ENCODE results near the gene IL2RG.

DNA sequence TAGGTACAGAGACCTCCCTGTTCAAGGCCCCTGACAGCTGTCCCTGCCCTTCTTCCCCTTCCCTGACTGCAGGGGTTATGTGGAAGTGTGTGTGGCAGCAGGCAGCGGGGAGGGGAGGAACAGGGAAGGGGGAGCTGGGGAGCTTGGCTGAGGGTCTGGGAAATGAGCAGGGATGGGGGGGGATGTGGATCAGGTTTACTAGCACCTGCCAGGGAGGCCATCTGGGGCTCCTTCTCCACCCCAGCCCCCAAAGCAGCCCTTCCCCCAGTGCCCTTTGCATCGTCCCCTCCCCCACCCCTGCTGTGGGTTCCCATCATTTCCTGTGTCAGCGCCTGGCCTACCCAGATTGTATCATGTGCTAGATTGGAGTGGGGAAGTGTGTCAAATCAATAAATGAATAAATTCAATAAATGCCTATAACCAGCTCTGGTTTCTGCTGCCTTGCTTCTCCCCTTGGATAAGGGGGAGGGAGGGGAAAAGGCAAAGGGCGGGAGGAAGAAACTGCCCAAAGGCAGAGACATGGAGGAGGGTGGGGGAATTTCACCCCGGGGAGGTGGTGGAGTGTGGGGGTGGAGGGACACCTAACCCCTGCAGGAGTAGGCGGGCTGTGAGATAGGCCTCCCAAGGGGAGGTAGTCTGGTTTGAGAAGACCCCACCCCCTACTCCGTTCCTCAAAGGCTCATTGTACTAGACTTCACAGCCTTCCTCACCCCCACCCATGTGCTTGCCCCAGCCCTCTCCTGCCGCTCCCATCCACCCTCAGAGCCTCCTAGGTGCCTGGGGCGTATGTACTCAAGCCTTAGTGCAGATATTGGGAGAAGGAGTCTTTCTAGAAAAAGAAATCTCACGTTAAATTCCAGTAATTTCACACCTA is 8.0 kb downstream of the IL2RG start:
- TF ChIP-seq, protein P1, sequence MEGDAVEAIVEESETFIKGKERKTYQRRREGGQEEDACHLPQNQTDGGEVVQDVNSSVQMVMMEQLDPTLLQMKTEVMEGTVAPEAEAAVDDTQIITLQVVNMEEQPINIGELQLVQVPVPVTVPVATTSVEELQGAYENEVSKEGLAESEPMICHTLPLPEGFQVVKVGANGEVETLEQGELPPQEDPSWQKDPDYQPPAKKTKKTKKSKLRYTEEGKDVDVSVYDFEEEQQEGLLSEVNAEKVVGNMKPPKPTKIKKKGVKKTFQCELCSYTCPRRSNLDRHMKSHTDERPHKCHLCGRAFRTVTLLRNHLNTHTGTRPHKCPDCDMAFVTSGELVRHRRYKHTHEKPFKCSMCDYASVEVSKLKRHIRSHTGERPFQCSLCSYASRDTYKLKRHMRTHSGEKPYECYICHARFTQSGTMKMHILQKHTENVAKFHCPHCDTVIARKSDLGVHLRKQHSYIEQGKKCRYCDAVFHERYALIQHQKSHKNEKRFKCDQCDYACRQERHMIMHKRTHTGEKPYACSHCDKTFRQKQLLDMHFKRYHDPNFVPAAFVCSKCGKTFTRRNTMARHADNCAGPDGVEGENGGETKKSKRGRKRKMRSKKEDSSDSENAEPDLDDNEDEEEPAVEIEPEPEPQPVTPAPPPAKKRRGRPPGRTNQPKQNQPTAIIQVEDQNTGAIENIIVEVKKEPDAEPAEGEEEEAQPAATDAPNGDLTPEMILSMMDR (IDR thresholded peaks at IDR 0.05) = no peak
- TF ChIP-seq POLR2A (IDR thresholded peaks at IDR 0.05) = no peak

Data from Peyer's patch (tissue), 4 donors.